A673 (cell line): ENCODE results near the gene TNS4.

Experiments used
- EZH2 ChIP-seq: fragments of 200-600 bp; sonication (generic); IDR thresholded peaks from 2 replicates; pipeline ENCODE4 v1.6.1; 2017; ENCODE audit warnings: borderline replicate concordance, low read depth, mild to moderate bottlenecking, mixed read lengths, antibody characterized with exemption, low read length; ENCODE audit not compliant: poor library complexity, severe bottlenecking
- TF ChIP-seq, protein P1 (sequence below): fragments of 300-800, 200-600 bp; sonication (generic); conservative IDR thresholded peaks from 2 replicates; pipeline ENCODE4 v1.5.1; 2017; ENCODE audit warnings: low read depth, mild to moderate bottlenecking, antibody characterized with exemption, low read length, moderate library complexity, mixed read lengths

DNA sequence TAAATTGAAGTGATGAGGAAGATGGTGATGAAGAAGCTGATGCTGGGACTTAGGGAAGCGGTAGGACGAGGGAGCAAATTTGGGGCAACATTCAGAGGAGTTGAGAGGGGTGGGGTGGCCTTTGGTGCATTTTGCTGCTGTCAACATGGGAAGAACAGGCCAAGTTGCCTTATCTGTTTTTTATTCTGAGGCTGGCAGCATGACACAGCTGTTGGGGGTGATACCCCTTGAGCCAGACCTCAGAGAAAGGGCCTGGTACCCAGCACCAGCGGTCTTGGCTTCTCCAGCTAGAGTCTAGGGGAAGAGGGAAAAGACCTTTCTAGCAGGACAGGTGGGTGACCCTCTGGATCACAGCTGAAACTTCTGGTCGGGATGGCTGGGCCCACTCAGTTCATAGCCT, 53.6 kb downstream of the TNS4 start:
- TF ChIP-seq, protein P1, sequence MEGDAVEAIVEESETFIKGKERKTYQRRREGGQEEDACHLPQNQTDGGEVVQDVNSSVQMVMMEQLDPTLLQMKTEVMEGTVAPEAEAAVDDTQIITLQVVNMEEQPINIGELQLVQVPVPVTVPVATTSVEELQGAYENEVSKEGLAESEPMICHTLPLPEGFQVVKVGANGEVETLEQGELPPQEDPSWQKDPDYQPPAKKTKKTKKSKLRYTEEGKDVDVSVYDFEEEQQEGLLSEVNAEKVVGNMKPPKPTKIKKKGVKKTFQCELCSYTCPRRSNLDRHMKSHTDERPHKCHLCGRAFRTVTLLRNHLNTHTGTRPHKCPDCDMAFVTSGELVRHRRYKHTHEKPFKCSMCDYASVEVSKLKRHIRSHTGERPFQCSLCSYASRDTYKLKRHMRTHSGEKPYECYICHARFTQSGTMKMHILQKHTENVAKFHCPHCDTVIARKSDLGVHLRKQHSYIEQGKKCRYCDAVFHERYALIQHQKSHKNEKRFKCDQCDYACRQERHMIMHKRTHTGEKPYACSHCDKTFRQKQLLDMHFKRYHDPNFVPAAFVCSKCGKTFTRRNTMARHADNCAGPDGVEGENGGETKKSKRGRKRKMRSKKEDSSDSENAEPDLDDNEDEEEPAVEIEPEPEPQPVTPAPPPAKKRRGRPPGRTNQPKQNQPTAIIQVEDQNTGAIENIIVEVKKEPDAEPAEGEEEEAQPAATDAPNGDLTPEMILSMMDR, result no peak
- no peak for TF ChIP-seq EZH2
